NCI-H524 (cell line): ENCODE data around the gene BICC1.
A peak's percentile ranks its signal among the peaks of the same experiment; 100 is the strongest.

Experiments
- DNase-seq, 2 experiments: peaks; one replicate each; lab custom pipeline; 2025; lab: John Stamatoyannopoulos, UW

Gene BICC1

DNA sequence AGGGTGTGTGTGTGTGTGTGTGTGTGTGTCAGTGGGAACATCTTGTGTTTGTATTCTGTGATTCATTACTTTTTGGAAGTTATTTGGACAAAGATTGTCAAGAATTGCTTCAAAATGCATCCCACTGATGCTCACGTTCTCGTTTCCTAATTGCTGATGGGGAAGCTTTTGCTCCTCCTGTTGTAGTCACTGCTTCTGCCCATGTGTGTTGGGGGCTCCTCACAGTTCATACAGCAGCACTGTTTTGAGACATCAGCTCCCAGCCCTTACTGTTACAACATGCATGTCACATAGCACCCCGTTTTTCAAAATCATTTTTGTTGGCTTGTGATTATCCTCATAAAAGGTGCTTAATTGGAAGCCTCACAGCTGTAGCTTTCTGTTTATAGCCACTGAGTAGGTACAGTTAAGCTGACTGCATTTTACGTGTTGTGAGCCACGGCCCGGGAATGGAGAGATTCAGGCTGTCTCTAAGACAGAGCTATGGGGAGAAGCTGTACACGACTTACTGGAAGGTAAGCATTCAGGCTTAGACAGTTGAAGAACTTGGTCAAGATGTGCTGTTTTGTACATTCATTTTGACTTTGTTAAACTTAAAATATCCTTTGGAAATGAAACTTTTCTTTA lies 87.4 kb downstream of the BICC1 start:
- no peak for DNase-seq

GRCh38 chr10:58608351-58608750 lies 95.7 kb downstream of the BICC1 start:
- peak in 1 of 2 experiments; percentile 6 for DNase-seq

GRCh38 chr10:58608826-58609531 lies 96.3 kb downstream of the BICC1 start:
- DNase-seq: no peak

GRCh38 chr10:58609532-58610150 lies 97.0 kb downstream of the BICC1 start:
- DNase-seq: no peak

- DNase-seq: no peak
These were observed 102.7 kb downstream of the BICC1 start for GRCh38 chr10:58615237-58615935.

DNA sequence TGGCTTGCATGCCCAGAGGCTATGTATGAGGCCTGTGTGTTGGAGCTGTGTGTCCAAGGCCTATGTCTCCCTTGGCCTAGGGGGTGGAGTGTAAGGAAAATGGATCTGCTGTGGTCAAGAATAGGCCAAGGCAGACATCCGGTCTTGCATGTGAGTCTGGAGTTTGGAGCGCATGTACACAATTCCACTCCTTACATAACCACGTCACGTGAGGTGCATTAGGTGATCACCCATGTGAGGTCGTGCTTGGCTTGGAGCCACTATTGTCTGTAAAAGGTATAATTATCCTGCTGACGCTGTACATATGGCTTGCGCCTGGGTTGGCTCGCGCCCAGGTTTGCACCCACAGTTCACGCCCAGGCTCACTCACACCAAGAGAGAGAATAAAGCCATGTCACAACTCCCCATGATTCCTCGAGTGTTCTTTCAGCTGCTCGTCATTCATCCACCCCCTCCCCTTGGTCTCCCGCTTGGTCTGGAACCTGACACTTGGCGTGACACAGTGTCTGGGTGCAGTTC lies 105.5 kb downstream of the BICC1 start:
- DNase-seq: no peak

GRCh38 chr10:58621379-58622077 lies 108.9 kb downstream of the BICC1 start:
- peak in 1 of 2 experiments; percentile 7 for DNase-seq

GRCh38 chr10:58622246-58622645 lies 109.6 kb downstream of the BICC1 start:
- DNase-seq: no peak

GRCh38 chr10:58625070-58625469 lies 112.4 kb downstream of the BICC1 start:
- DNase-seq: no peak

- DNase-seq: no peak
These were observed 114.7 kb downstream of the BICC1 start for GRCh38 chr10:58627392-58627791.

- DNase-seq: no peak
These were observed 119.0 kb downstream of the BICC1 start for GRCh38 chr10:58631715-58632114.

- DNase-seq: no peak
These were observed 119.5 kb downstream of the BICC1 start for GRCh38 chr10:58632216-58632615.

GRCh38 chr10:58637352-58637751 lies 124.7 kb downstream of the BICC1 start:
- DNase-seq: no peak

DNA sequence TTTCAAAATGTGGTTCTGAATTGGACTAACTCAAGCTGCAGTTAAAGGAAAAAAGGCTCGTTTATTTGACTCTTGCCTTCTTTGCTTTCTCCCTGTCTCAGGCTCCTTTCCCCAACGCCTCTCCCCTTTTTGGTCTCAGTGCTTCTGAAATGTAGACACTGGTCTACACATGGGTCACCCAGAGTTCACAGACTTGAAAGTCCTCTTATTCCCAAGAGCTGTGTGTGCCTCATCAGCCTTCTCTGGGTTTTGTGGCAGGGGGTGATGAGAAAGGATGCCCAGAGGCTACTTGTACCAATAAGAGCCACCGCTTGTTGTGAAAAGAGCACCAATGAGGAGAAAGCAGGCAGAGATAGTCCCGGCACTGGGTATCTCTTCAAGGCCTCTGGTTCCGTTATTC lies 125.7 kb downstream of the BICC1 start:
- DNase-seq: no peak

DNA sequence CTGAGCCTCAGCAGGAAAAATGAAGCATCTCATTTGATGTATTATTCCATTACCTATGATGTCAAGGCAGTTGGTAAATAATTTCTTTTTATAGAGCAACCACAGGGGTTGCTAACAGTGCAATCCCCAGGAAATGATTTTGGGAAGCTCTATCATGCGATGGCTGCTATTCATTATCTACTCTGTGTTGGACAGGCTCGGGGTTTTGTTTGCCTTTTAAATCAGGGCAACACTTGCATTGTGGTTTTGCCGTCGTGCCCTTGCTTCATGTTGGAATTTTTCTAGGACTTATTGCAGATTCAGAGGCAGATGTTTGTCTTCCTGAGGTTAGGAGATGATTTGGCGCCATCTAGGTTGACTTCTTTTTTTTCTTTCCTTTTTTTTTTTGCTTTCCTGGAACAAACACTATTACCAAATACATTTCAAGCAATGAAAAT lies 128.4 kb downstream of the BICC1 start:
- peak in 1 of 2 experiments; percentile 11 for DNase-seq

DNA sequence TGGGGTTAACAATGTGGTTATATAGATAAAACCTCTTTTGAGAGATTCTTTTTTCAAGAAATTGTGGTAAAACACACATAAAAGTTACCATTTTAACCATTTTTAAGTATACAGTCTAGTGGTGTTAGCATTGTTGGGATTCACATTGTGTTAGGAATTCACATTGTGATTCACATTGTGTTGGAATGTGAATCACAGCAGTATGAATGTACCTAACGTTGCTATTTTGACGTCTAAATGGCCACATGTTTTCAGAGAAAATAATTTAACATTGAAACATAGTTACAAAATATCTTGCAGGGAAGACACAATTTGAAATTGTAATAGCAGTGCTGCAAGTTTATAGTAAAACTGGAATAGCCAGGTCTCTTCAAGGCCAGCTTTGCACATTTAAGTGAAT lies 129.0 kb downstream of the BICC1 start:
- no peak for DNase-seq

DNA sequence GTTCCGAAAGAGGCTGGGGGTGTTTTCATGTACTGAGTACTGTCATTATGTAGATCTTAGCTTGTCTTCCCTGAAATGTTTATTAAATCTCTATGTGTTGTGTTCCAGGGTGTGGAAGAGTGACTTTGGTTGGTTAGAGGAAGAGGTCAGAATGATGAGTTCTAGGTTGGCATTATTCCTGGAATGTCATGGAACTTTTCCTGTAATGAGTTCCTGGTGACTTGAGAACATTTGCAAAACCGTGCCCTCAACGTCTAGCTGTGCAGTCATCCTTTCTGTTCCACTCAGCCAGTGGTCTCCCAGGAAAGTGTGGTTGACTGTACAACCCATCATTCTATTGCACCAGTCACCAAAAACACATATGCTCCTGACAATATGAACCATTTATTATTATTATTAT lies 129.6 kb downstream of the BICC1 start:
- DNase-seq: no peak

DNA sequence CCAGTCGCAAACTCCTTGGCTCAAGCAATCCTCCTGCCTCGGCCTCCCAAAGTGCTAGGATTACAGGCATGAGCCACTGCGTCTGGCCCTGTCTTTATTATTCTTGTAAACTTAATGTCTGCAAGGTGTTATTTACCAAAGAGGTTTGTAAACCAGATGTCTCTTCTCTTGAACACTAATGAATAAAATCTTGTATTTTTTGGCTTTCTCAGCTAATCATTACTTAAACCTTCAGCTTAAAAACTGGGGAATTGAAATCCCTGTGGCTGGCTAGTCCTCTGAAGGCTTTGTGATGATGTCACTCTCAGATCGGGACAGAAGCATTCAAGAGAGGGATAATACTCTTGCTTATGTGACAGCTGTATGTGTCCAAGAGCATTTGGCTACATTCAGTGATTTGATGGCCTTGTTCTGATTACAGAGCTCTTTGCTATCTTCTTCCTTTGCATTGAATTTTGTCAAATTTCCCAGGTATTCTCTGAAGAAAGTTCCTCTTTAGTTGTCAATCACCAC lies 130.3 kb downstream of the BICC1 start:
- DNase-seq: peak in 1 of 2 experiments; percentile 23

- DNase-seq: no peak
These were observed 131.6 kb downstream of the BICC1 start for GRCh38 chr10:58644311-58644710.

DNA sequence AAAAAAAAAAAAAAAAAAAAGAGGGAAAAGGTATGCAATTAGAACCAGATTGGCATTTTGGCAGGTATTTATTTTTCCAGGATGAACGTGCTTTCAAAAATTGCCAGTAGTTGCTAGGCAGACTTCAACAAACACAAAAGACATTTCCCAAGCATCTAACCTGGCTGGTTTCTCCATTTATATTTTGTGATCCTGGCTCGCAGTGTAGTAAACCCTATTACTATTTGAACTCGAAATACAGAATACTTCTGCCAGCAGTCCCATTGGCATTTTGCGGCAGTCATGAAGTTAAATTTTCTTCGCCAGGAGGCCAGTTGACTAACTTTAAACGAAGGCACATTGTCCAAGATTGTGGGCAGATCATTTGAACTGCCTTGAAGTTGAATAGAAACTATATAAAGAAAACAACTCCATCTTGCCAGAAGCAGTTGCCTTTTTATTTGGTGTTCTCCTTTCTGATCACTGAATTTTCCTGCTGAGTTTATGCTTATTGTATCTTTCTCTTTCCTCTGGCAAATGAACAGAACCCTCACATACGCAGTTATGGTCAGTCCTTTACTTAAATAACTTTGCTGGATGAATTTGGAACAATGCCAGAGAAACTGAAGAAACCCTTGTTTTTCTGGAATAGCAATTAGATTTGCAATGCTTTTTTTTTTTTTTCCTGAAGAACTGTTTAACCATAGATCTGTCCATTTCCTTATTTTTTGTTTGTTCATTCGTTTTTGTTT lies 132.9 kb downstream of the BICC1 start:
- DNase-seq: no peak
